HepG2 (cell line): Measurements from ENCODE around the gene GALNT18. TPM values are rescaled to one million over a fixed set of nuclear protein-coding genes. Genes with fewer than 3 reads are reported as not detected.

Source experiments
- GATAD1 ChIP-seq: IDR thresholded peaks from 2 replicates; pipeline ENCODE4 v1.6.1; 2016; ENCODE audit warnings: missing genetic modification reagents, missing compliant biosample characterization
- GZF1 ChIP-seq: sonication (generic); formaldehyde crosslinking; IDR thresholded peaks from 2 replicates; pipeline ENCODE4 v1.5.1; 2020; ENCODE audit warnings: mild to moderate bottlenecking, missing genetic modification reagents
- HNF1A ChIP-seq, 2 experiments: sonication (generic) in 1 of 2; formaldehyde crosslinking in 1 of 2; IDR thresholded peaks; 2 replicates each; pipeline versions ENCODE4 v1.4.0 to v1.6.1; 2016 to 2020; ENCODE audit warnings: borderline replicate concordance in 1 of 2, low read depth in 1 of 2, mild to moderate bottlenecking in 1 of 2, missing genetic modification reagents in 1 of 2
- ISL2 ChIP-seq: sonication (generic); formaldehyde crosslinking; IDR thresholded peaks from 2 replicates; pipeline ENCODE4 v1.5.0; 2020; ENCODE audit warnings: missing genetic modification reagents
- KDM1A ChIP-seq: IDR thresholded peaks from 2 replicates; pipeline ENCODE4 v1.6.1; 2016; ENCODE audit warnings: missing compliant biosample characterization
- MIER2 ChIP-seq: IDR thresholded peaks from 2 replicates; pipeline ENCODE4 v1.6.1; 2016; ENCODE audit warnings: missing biosample characterization, missing genetic modification reagents
- MIXL1 ChIP-seq: IDR thresholded peaks from 2 replicates; pipeline ENCODE4 v1.6.1; 2016
- NCOR1 ChIP-seq: fragments of 200-600 bp; sonication (generic); IDR thresholded peaks from 2 replicates; pipeline ENCODE4 v1.7.0; 2017; ENCODE audit warnings: antibody characterized with exemption, low read length, borderline replicate concordance
- NR2C2 ChIP-seq: sonication (generic); formaldehyde crosslinking; IDR thresholded peaks from 2 replicates; pipeline ENCODE4 v1.4.0; 2020; ENCODE audit warnings: missing genetic modification reagents, mild to moderate bottlenecking, moderate library complexity, borderline replicate concordance
- RFX5 ChIP-seq: IDR thresholded peaks from 2 replicates; pipeline ENCODE4 v1.6.1; 2011; ENCODE audit warnings: low read depth, low read length, improper control_type of control experiment
- SCMH1 ChIP-seq: sonication (generic); formaldehyde crosslinking; IDR thresholded peaks from 2 replicates; pipeline ENCODE4 v1.9.0; 2021; ENCODE audit warnings: missing genetic modification reagents, mild to moderate bottlenecking, borderline replicate concordance
- SOX13 ChIP-seq, 3 experiments: fragments of 450-650 bp in 1 of 3; sonication (generic) in 1 of 3; formaldehyde crosslinking in 1 of 3; IDR thresholded peaks in 2 of 3; conservative IDR thresholded peaks in 1 of 3; 2 replicates each; pipeline versions ENCODE4 v1.5.0 to v1.6.1; 2016 to 2020; ENCODE audit warnings: antibody characterized with exemption in 1 of 3, mild to moderate bottlenecking in 1 of 3, missing compliant biosample characterization in 1 of 3, missing genetic modification reagents in 1 of 3, moderate library complexity in 1 of 3
- SPEN ChIP-seq: sonication (generic); formaldehyde crosslinking; IDR thresholded peaks from 2 replicates; pipeline ENCODE4 v1.5.1; 2020; ENCODE audit warnings: low read depth, mild to moderate bottlenecking, missing genetic modification reagents
- ZFP37 ChIP-seq: sonication (generic); formaldehyde crosslinking; IDR thresholded peaks from 2 replicates; pipeline ENCODE4 v1.4.0; 2020; ENCODE audit warnings: missing genetic modification reagents, borderline replicate concordance
- ZFP41 ChIP-seq: sonication (generic); formaldehyde crosslinking; IDR thresholded peaks from 2 replicates; pipeline ENCODE4 v1.4.0; 2020; ENCODE audit warnings: mild to moderate bottlenecking, missing genetic modification reagents, borderline replicate concordance
- ZNF138 ChIP-seq: sonication (generic); formaldehyde crosslinking; IDR thresholded peaks from 2 replicates; pipeline ENCODE4 v1.5.0; 2020; ENCODE audit warnings: mild to moderate bottlenecking, low read depth, missing genetic modification reagents
- ZNF20 ChIP-seq: sonication (generic); formaldehyde crosslinking; IDR thresholded peaks from 2 replicates; pipeline ENCODE4 v1.4.0; 2020; ENCODE audit warnings: mild to moderate bottlenecking, moderate library complexity, missing genetic modification reagents
- ZNF30 ChIP-seq: sonication (generic); formaldehyde crosslinking; IDR thresholded peaks from 2 replicates; pipeline ENCODE4 v1.5.0; 2020; ENCODE audit warnings: mild to moderate bottlenecking, missing genetic modification reagents
- ZNF329 ChIP-seq: sonication (generic); formaldehyde crosslinking; IDR thresholded peaks from 2 replicates; pipeline ENCODE4 v1.9.0; 2021; ENCODE audit warnings: low read depth, mild to moderate bottlenecking, missing genetic modification reagents
- polyA plus RNA-seq, 8 experiments: library from polyadenylated mRNA; depleted of rRNA in 3 of 8; stranded (reverse) in 7 of 8; unstranded in 1 of 8; fragments of >200 nt; fragmentation: Illumina TruSeq in 4 of 8; extraction: Trizol in 4 of 8; gene quantifications; 2 replicates each; pipeline versions ENCODE4 v1.2.1 to v1.2.3, GENCODE V29; 2011 to 2016; ENCODE audit warnings: low read depth in 4 of 8, missing spikeins in 1 of 8, mixed read lengths in 1 of 8; ENCODE audit not compliant: insufficient read depth in 1 of 8
- total RNA-seq, 5 experiments: library from RNA; depleted of rRNA; stranded (reverse); fragments of >200 nt; fragmentation: Illumina TruSeq; extraction: Trizol; gene quantifications; 2 replicates each; pipeline ENCODE4 v1.2.3, GENCODE V29; 2016; ENCODE audit warnings: low read depth in 1 of 5
- TF ChIP-seq, protein P1 (sequence below): sonication (generic); formaldehyde crosslinking; IDR thresholded peaks from 2 replicates; pipeline ENCODE4 v1.5.1; 2020; ENCODE audit warnings: mild to moderate bottlenecking, moderate library complexity, missing genetic modification reagents
- TF ChIP-seq, protein P2 (sequence below): sonication (generic); formaldehyde crosslinking; IDR thresholded peaks from 2 replicates; pipeline ENCODE4 v1.9.0; 2021; ENCODE audit warnings: missing genetic modification reagents, mild to moderate bottlenecking, borderline replicate concordance
- TF ChIP-seq, protein P3 (sequence below): sonication (generic); formaldehyde crosslinking; IDR thresholded peaks from 2 replicates; pipeline ENCODE4 v1.4.0; 2020; ENCODE audit warnings: missing genetic modification reagents

Gene GALNT18
- total and polyA plus RNA-seq, 2 of the 13 experiments (the other 11 are each of a cell fraction or from before 2014, with no cell fraction given): 0.11 TPM; not detected in 1

- no peak for TF ChIP-seq SOX13 (IDR thresholded peaks at IDR 0.05)
- no peak for TF ChIP-seq SOX13 (CRISPR knock-in tag; conservative IDR thresholded peaks at IDR 0.05 in 1 of 2, IDR thresholded peaks at IDR 0.05 in 1 of 2)
- no peak for TF ChIP-seq NR2C2
- TF ChIP-seq, protein P1, sequence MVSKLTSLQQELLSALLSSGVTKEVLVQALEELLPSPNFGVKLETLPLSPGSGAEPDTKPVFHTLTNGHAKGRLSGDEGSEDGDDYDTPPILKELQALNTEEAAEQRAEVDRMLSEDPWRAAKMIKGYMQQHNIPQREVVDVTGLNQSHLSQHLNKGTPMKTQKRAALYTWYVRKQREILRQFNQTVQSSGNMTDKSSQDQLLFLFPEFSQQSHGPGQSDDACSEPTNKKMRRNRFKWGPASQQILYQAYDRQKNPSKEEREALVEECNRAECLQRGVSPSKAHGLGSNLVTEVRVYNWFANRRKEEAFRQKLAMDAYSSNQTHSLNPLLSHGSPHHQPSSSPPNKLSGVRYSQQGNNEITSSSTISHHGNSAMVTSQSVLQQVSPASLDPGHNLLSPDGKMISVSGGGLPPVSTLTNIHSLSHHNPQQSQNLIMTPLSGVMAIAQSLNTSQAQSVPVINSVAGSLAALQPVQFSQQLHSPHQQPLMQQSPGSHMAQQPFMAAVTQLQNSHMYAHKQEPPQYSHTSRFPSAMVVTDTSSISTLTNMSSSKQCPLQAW: 0 out of 2 replicates have a peak, but pooled peaks have one; percentile 19
- no peak for TF ChIP-seq ISL2 (CRISPR knock-in tag)
- TF ChIP-seq KDM1A (CRISPR knock-in tag): no peak
- TF ChIP-seq, protein P2, sequence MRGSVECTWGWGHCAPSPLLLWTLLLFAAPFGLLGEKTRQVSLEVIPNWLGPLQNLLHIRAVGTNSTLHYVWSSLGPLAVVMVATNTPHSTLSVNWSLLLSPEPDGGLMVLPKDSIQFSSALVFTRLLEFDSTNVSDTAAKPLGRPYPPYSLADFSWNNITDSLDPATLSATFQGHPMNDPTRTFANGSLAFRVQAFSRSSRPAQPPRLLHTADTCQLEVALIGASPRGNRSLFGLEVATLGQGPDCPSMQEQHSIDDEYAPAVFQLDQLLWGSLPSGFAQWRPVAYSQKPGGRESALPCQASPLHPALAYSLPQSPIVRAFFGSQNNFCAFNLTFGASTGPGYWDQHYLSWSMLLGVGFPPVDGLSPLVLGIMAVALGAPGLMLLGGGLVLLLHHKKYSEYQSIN (CRISPR knock-in tag): no peak
- no peak for TF ChIP-seq ZNF30 (CRISPR knock-in tag)
- TF ChIP-seq MIER2: no peak
- TF ChIP-seq ZFP41 (CRISPR knock-in tag): no peak
- peak; percentile 76 for TF ChIP-seq HNF1A (IDR thresholded peaks at IDR 0.05; ENCODE audit: low read depth)
- peak; percentile 91 for TF ChIP-seq HNF1A (CRISPR knock-in tag; IDR thresholded peaks at IDR 0.05; ENCODE audit: borderline replicate concordance)
- no peak for TF ChIP-seq RFX5
- TF ChIP-seq ZFP37: no peak
- no peak for TF ChIP-seq SCMH1
- TF ChIP-seq ZNF20 (CRISPR knock-in tag): no peak
- no peak for TF ChIP-seq SPEN (CRISPR knock-in tag)
- no peak for TF ChIP-seq ZNF329 (CRISPR knock-in tag)
- no peak for TF ChIP-seq GATAD1 (CRISPR knock-in tag)
- TF ChIP-seq, protein P3, sequence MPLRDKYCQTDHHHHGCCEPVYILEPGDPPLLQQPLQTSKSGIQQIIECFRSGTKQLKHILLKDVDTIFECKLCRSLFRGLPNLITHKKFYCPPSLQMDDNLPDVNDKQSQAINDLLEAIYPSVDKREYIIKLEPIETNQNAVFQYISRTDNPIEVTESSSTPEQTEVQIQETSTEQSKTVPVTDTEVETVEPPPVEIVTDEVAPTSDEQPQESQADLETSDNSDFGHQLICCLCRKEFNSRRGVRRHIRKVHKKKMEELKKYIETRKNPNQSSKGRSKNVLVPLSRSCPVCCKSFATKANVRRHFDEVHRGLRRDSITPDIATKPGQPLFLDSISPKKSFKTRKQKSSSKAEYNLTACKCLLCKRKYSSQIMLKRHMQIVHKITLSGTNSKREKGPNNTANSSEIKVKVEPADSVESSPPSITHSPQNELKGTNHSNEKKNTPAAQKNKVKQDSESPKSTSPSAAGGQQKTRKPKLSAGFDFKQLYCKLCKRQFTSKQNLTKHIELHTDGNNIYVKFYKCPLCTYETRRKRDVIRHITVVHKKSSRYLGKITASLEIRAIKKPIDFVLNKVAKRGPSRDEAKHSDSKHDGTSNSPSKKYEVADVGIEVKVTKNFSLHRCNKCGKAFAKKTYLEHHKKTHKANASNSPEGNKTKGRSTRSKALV (CRISPR knock-in tag): no peak
- TF ChIP-seq ZNF138 (CRISPR knock-in tag): no peak
- TF ChIP-seq NCOR1: peak; percentile 37; the same call in 1 of the 2 replicates
- TF ChIP-seq MIXL1 (CRISPR knock-in tag): no peak
- TF ChIP-seq GZF1 (CRISPR knock-in tag): no peak
These were observed 170.3 kb downstream of the GALNT18 start (continued) for GRCh38 chr11:11451501-11452005.
